HG03342 (cell line): ENCODE measurements around the gene RHBDD1.

ENCODE experiments used
- ATAC-seq: cut with Tn5 transposase; IDR thresholded peaks from one replicate; pipeline ENCODE4 v1.9.1; 2021; ENCODE audit warnings: mild to moderate bottlenecking, moderate library complexity; ENCODE audit not compliant: unreplicated experiment

Gene RHBDD1

GRCh38 chr2:226909836-226910235, 74.0 kb downstream of the RHBDD1 start:
- no peak for ATAC-seq

GRCh38 chr2:226910384-226910783, 74.5 kb downstream of the RHBDD1 start:
- no peak for ATAC-seq

DNA sequence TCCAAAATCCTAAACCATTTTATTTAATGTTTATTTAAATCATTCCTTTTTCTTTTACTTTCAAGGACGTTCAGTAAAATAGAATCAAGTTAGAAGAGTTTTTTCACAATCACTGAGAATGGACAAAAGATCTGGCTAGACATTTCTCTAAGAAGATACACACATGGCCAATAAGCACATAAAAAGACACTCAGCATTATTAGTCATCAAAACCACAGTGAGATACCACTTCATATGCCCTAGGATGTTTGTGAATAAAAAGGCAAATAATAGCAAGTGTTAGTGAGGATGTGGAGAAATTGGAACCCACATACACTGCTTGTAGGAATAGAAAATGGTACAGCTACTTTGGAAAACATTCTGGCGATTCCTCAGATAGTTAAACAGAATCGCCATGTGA, 76.1 kb downstream of the RHBDD1 start:
- no peak for ATAC-seq

GRCh38 chr2:226913641-226914040, 77.8 kb downstream of the RHBDD1 start:
- no peak for ATAC-seq

DNA sequence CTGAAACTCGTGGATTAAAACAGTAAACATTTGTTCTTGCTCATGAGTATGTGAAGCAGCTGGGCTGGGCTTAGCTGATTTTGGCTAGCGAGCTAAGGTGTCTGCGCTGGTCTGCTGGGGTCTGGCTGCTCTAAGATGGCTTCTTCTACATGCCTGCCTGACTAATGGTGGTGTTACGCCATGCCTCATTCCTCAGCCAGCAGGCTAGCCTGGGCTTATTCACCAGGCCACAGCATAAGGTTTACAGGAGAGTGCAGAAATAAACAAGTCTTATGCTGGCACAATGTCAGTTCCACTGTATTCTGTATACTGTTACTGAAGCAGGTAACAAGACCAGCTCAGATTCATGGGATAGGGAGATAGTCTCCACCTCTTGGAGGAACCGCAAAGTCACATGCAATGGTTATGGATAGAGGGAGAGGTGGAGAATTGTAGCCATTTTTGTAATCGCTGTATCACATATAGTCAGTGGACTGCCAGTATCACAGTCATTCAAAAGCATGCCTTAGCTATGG, 80.0 kb downstream of the RHBDD1 start:
- no peak for ATAC-seq

DNA sequence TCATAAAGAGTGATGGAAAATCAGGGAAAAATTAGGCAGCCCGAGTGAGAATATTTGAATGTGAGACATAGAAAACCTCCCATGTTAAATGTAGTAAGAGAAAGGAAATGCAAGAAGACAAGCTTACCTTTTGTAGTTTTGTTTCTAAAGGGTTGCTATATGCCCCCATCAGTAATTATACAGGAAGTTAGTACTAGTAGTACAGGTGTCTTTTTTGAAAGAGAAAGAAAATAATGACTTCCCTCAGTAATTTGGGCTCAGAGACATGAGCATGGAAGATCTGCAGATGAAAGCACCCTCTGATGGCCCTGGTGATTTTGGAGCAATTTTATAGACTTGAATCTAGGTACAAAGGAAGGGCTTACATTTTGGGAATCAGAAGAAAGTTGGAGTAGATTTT, 80.8 kb downstream of the RHBDD1 start:
- peak; percentile 90 for ATAC-seq

- ATAC-seq, result peak; percentile 98
Observed at GRCh38 chr2:226932443-226932842, 96.6 kb downstream of the RHBDD1 start.

GRCh38 chr2:226934546-226935201, 98.8 kb downstream of the RHBDD1 start:
- ATAC-seq, result no peak

GRCh38 chr2:226943862-226944620, 108.2 kb downstream of the RHBDD1 start:
- peak; percentile 59 for ATAC-seq

- no peak for ATAC-seq
Observed at GRCh38 chr2:226953206-226953605, 117.4 kb downstream of the RHBDD1 start.

- ATAC-seq, result no peak
Observed at GRCh38 chr2:226953826-226954225, 118.0 kb downstream of the RHBDD1 start.

DNA sequence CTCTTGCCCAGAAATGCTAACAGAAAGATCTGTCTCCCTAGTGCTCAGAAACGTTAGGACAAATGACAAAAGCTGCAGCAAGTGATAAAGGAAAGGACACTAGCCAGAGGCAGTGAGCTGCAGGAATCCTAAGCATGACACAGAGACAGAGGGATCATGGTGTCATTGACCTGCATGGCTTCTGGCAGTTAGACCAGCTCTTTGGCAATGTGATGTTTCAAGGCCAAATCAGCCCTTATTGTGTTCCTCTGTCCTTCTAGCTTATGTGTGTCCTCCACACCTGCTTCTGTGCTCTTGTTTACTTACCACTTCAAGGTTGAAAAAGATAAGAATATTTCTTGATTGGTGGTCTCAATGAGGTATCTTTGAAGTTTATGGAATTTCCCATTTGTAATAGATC, 120.8 kb downstream of the RHBDD1 start:
- ATAC-seq, result no peak

- no peak for ATAC-seq
Observed at GRCh38 chr2:226959418-226959817, 123.6 kb downstream of the RHBDD1 start.

DNA sequence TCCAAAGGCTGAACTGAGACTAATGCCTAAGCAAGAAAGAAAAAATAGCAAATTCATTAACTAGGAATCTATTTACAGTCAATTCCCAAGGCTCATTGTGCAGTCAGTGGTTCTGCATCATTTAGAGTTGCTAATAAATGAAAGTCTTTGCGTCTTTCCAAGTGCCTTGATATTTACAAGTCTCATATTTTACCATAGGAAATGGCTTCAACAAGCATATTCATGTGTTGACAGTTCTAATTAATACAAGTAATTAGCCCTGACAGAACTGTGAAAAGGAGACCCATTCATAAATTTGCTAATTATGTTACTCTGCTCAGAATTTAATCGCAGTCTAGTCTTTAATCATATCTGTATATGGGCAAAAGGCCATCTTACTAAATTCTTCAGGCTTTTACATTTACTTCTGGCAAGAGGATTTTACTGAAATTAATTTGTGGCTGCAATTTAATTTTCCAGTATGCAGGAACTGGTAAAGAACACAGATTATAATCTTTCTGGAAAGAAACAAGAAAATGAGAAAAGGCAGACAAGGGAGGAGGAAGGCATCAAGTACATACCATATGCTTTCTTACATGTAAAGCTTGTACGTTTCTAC, 126.4 kb downstream of the RHBDD1 start:
- ATAC-seq, result no peak

- ATAC-seq, result no peak
Observed at GRCh38 chr2:226963528-226963927, 127.7 kb downstream of the RHBDD1 start.

GRCh38 chr2:226965376-226965775, 129.5 kb downstream of the RHBDD1 start:
- ATAC-seq, result no peak

- no peak for ATAC-seq
Observed at GRCh38 chr2:226969417-226970080, 133.7 kb downstream of the RHBDD1 start.

- ATAC-seq, result peak; percentile 64
Observed at GRCh38 chr2:226970362-226970761, 134.5 kb downstream of the RHBDD1 start.

- peak; percentile 45 for ATAC-seq
Observed at GRCh38 chr2:226971084-226971483, 135.2 kb downstream of the RHBDD1 start.

DNA sequence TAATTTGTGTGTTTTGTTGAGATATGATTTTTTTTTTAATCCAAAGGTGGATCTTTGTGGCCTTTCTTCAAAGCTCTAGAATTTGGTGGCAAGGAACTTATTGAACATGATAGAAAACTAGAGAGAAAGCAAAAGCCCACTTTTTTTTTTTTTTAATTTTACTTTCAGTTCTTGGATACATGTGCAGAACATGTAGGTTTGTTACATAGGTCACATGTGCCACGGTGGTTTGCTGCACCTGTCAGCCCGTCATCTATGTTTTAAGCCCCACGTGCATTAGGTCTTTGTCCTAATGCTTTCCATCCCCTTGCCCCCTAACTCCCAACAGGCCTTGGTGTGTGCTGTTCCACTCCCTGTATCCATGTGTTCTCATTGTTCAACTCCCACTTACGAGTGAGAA, 135.9 kb downstream of the RHBDD1 start:
- ATAC-seq, result peak; percentile 37

GRCh38 chr2:226973816-226974215, 138.0 kb downstream of the RHBDD1 start:
- ATAC-seq, result no peak
